WTC11 (cell line): ENCODE results near the gene BBOX1. TPM values are rescaled to one million over a fixed set of nuclear protein-coding genes. Genes with fewer than 3 reads are reported as not detected.

Experiments used
- ATAC-seq: fragments of 200-7000 bp; cut with Tn5 transposase; 2 replicates; pipeline ENCODE4 v1.10.0; 2021; ENCODE audit warnings: mild to moderate bottlenecking, moderate library complexity
- CTCF ChIA-PET: fragments of 300-600 bp; sonication (Branson Sonifier 250); formaldehyde crosslinking; loops from one replicate; lab custom pipeline; 2021; ENCODE audit warnings: antibody characterized with exemption; lab: Charles Lee
- POLR2A ChIA-PET: fragments of 350-600 bp; sonication (Branson Sonifier 250); formaldehyde crosslinking; loops from one replicate; lab custom pipeline; 2021; ENCODE audit warnings: antibody characterized with exemption; lab: Charles Lee
- DNase-seq: peaks from one replicate; pipeline ENCODE4 v3.0.0; 2021; ENCODE audit warnings: low spot score
- H3K27ac Mint-ChIP-seq: 2 replicates; pipeline ENCODE4 v1.8.0; 2021; ENCODE audit warnings: mixed read lengths
- H3K27me3 Mint-ChIP-seq: 2 replicates; pipeline ENCODE4 v1.8.0; 2021; ENCODE audit warnings: low read depth, mild to moderate bottlenecking, moderate library complexity, mixed read lengths
- H3K36me3 Mint-ChIP-seq: 2 replicates; pipeline ENCODE4 v1.8.0; 2021; ENCODE audit warnings: mixed read lengths
- H3K4me1 Mint-ChIP-seq: 2 replicates; pipeline ENCODE4 v1.8.0; 2022; ENCODE audit warnings: mixed read lengths
- H3K4me3 Mint-ChIP-seq: 2 replicates; pipeline ENCODE4 v1.8.0; 2021; ENCODE audit warnings: mild to moderate bottlenecking, moderate library complexity, mixed read lengths
- H3K9me3 Mint-ChIP-seq: 2 replicates; pipeline ENCODE4 v1.8.0; 2021; ENCODE audit warnings: mixed read lengths
- CDX4 ChIP-seq: fragments of 250-450 bp; sonication (Bioruptor Pico); IDR thresholded peaks from 2 replicates; pipeline ENCODE4 v1.9.0; 2021; ENCODE audit warnings: moderate library complexity, mild to moderate bottlenecking, inconsistent platforms, borderline replicate concordance
- ELF4 ChIP-seq: sonication (generic); formaldehyde crosslinking; IDR thresholded peaks from 2 replicates; pipeline ENCODE4 v1.8.1; 2022; ENCODE audit warnings: low read depth, mild to moderate bottlenecking, moderate library complexity, missing genetic modification reagents
- ESRRA ChIP-seq: sonication (generic); formaldehyde crosslinking; IDR thresholded peaks from 2 replicates; pipeline ENCODE4 v1.8.1; 2022; ENCODE audit warnings: mild to moderate bottlenecking, missing genetic modification reagents, borderline replicate concordance
- ETV6 ChIP-seq: sonication (generic); formaldehyde crosslinking; IDR thresholded peaks from 2 replicates; pipeline ENCODE4 v1.8.1; 2022; ENCODE audit warnings: mild to moderate bottlenecking, missing genetic modification reagents
- FOXJ3 ChIP-seq: sonication (generic); formaldehyde crosslinking; IDR thresholded peaks from 2 replicates; pipeline ENCODE4 v1.9.0; 2021; ENCODE audit warnings: missing genetic modification reagents, mild to moderate bottlenecking, borderline replicate concordance
- GABPB1 ChIP-seq: sonication (generic); formaldehyde crosslinking; IDR thresholded peaks from 2 replicates; pipeline ENCODE4 v1.8.1; 2023; ENCODE audit warnings: mild to moderate bottlenecking, missing genetic modification reagents
- GRHL2 ChIP-seq: fragments of 250-450 bp; sonication (Bioruptor Pico); IDR thresholded peaks from 2 replicates; pipeline ENCODE4 v1.8.0; 2022; ENCODE audit warnings: mild to moderate bottlenecking, moderate library complexity; ENCODE audit not compliant: insufficient replicate concordance, severe bottlenecking
- JUN ChIP-seq: sonication (generic); formaldehyde crosslinking; IDR thresholded peaks from 2 replicates; pipeline ENCODE4 v1.8.0; 2023; ENCODE audit warnings: mild to moderate bottlenecking, missing genetic modification reagents
- MLX ChIP-seq: sonication (generic); formaldehyde crosslinking; IDR thresholded peaks from 2 replicates; pipeline ENCODE4 v1.8.1; 2023; ENCODE audit warnings: mild to moderate bottlenecking, missing genetic modification reagents, moderate library complexity
- MXD4 ChIP-seq: fragments of 250-450 bp; sonication (Bioruptor Pico); IDR thresholded peaks from 2 replicates; pipeline ENCODE4 v1.8.0; 2021; ENCODE audit warnings: mild to moderate bottlenecking, moderate library complexity, borderline replicate concordance
- NR2C2 ChIP-seq: sonication (generic); formaldehyde crosslinking; IDR thresholded peaks from 2 replicates; pipeline ENCODE4 v1.8.0; 2022; ENCODE audit warnings: mild to moderate bottlenecking, missing genetic modification reagents
- NR3C1 ChIP-seq: sonication (generic); formaldehyde crosslinking; conservative IDR thresholded peaks from 2 replicates; pipeline ENCODE4 v1.8.1; 2023; ENCODE audit warnings: low read depth, mild to moderate bottlenecking, missing genetic modification reagents
- SP1 ChIP-seq: sonication (generic); formaldehyde crosslinking; conservative IDR thresholded peaks from 2 replicates; pipeline ENCODE4 v1.8.1; 2022; ENCODE audit warnings: missing genetic modification reagents
- TEAD4 ChIP-seq: sonication (generic); formaldehyde crosslinking; IDR thresholded peaks from 2 replicates; pipeline ENCODE4 v1.8.0; 2022; ENCODE audit warnings: mild to moderate bottlenecking, missing genetic modification reagents
- TP53 ChIP-seq: sonication (generic); formaldehyde crosslinking; IDR thresholded peaks from 2 replicates; pipeline ENCODE4 v1.8.1; 2023; ENCODE audit warnings: mild to moderate bottlenecking, missing genetic modification reagents
- ZNF219 ChIP-seq: sonication (generic); formaldehyde crosslinking; IDR thresholded peaks from 2 replicates; pipeline ENCODE4 v1.8.0; 2023; ENCODE audit warnings: missing genetic modification reagents, mild to moderate bottlenecking, borderline replicate concordance
- ZNF232 ChIP-seq: sonication (generic); formaldehyde crosslinking; IDR thresholded peaks from 2 replicates; pipeline ENCODE4 v1.8.0; 2022; ENCODE audit warnings: mild to moderate bottlenecking, missing genetic modification reagents
- ZNF263 ChIP-seq: sonication (generic); formaldehyde crosslinking; IDR thresholded peaks from 2 replicates; pipeline ENCODE4 v1.8.1; 2022; ENCODE audit warnings: low read depth, mild to moderate bottlenecking, moderate library complexity, missing genetic modification reagents
- ZNF317 ChIP-seq: sonication (generic); formaldehyde crosslinking; IDR thresholded peaks from 2 replicates; pipeline ENCODE4 v1.8.1; 2023; ENCODE audit warnings: low read depth, mild to moderate bottlenecking, moderate library complexity, missing genetic modification reagents, borderline replicate concordance
- ZNF423 ChIP-seq: fragments of 250-450 bp; sonication (Bioruptor Pico); IDR thresholded peaks from 2 replicates; pipeline ENCODE4 v2.1.2; 2022; ENCODE audit warnings: mild to moderate bottlenecking, moderate library complexity
- ZNF671 ChIP-seq: fragments of 250-450 bp; sonication (Bioruptor Pico); IDR thresholded peaks from 2 replicates; pipeline ENCODE4 v1.8.0; 2021; ENCODE audit warnings: mild to moderate bottlenecking
- total RNA-seq: library from RNA; stranded (reverse); gene quantifications from 3 replicates; pipeline ENCODE4 v1.2.3, GENCODE V29; 2021
- TF ChIP-seq, protein P1 (sequence below): sonication (generic); formaldehyde crosslinking; conservative IDR thresholded peaks from 2 replicates; pipeline ENCODE4 v1.8.1; 2023; ENCODE audit warnings: mild to moderate bottlenecking, low read depth, missing genetic modification reagents, moderate library complexity
- TF ChIP-seq, protein P2 (sequence below): fragments of 250-450 bp; sonication (Bioruptor Pico); conservative IDR thresholded peaks from 2 replicates; pipeline ENCODE4 v1.9.0; 2021; ENCODE audit warnings: mild to moderate bottlenecking
- TF ChIP-seq, protein P3 (sequence below): sonication (generic); formaldehyde crosslinking; IDR thresholded peaks from 2 replicates; pipeline ENCODE4 v1.8.1; 2022; ENCODE audit warnings: low read depth, mild to moderate bottlenecking, moderate library complexity, missing genetic modification reagents, borderline replicate concordance
- TF ChIP-seq, protein P4 (sequence below): fragments of 250-450 bp; sonication (Bioruptor Pico); IDR thresholded peaks from 2 replicates; pipeline ENCODE4 v2.1.2; 2022; ENCODE audit warnings: mild to moderate bottlenecking, moderate library complexity
- TF ChIP-seq, protein P5 (sequence below): fragments of 200-600 bp; IDR thresholded peaks from 2 replicates; pipeline ENCODE4 v1.8.0; 2022; ENCODE audit warnings: antibody characterized with exemption

Gene BBOX1
- total RNA-seq, 1 experiment from 2014 or later: not detected

- ChIA-PET POLR2A (no interaction called here), CTCF (no interaction called here)
- H3K27ac Mint-ChIP-seq: no peak overlapping the region
- H3K9me3 Mint-ChIP-seq: peaks cover 38% of the 10 kb centered on the region
- no peak for DNase-seq
- H3K4me3 Mint-ChIP-seq: no peak overlapping the region
- TF ChIP-seq, protein P1, sequence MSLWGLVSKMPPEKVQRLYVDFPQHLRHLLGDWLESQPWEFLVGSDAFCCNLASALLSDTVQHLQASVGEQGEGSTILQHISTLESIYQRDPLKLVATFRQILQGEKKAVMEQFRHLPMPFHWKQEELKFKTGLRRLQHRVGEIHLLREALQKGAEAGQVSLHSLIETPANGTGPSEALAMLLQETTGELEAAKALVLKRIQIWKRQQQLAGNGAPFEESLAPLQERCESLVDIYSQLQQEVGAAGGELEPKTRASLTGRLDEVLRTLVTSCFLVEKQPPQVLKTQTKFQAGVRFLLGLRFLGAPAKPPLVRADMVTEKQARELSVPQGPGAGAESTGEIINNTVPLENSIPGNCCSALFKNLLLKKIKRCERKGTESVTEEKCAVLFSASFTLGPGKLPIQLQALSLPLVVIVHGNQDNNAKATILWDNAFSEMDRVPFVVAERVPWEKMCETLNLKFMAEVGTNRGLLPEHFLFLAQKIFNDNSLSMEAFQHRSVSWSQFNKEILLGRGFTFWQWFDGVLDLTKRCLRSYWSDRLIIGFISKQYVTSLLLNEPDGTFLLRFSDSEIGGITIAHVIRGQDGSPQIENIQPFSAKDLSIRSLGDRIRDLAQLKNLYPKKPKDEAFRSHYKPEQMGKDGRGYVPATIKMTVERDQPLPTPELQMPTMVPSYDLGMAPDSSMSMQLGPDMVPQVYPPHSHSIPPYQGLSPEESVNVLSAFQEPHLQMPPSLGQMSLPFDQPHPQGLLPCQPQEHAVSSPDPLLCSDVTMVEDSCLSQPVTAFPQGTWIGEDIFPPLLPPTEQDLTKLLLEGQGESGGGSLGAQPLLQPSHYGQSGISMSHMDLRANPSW (CRISPR knock-in tag): no peak
- no peak for TF ChIP-seq GABPB1 (CRISPR knock-in tag)
- no peak for TF ChIP-seq ZNF263 (CRISPR knock-in tag)
- no peak for TF ChIP-seq FOXJ3 (CRISPR knock-in tag)
- TF ChIP-seq ZNF219: no peak
- TF ChIP-seq ZNF232: no peak
- no peak for TF ChIP-seq MLX (CRISPR knock-in tag)
- TF ChIP-seq, protein P2, sequence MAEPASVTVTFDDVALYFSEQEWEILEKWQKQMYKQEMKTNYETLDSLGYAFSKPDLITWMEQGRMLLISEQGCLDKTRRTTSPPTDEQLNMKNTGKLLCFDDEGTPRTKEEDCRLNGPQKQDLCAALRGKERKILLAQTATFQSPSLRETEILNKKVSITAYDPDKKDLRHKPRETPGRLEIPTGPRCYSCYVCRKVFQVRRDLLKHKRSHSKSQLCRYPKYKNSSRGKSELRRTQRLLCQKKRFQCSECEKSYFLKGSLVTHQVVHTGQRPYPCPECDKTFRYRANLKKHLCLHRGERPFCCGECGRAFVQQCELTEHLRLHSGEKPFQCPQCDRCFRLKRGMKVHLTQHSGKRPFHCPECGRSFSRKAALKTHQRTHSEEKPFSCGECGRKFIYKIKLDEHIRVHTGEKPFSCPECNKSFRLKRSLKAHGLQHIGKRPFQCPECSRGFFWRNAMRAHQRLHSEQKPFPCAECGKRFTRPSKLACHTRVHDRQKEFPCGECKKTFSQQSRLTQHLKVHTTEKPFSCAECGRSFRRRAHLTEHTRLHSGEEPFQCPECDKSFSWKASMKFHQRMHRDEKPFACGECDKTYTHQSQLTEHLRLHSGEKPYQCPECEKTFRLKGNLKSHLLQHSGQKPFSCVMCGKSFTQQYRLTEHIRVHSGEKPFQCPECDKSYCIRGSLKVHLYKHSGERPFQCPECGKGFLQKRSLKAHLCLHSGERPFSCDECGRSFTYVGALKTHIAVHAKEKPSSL: no peak
- no peak for TF ChIP-seq SP1 (CRISPR knock-in tag)
- no peak for TF ChIP-seq NR3C1 (CRISPR knock-in tag)
- no peak for TF ChIP-seq ELF4
- no peak for TF ChIP-seq ZNF423 (CRISPR knock-in tag)
- no peak for TF ChIP-seq CDX4
- no peak for TF ChIP-seq ESRRA (CRISPR knock-in tag)
- no peak for TF ChIP-seq GRHL2 (CRISPR knock-in tag)
- TF ChIP-seq, all 79 proteins: peak for 0
- Mint-ChIP-seq H3K4me1 (peaks cover 19% of the 10 kb centered on the region), H3K27me3 (peaks cover 5% of the 10 kb centered on the region; the same call in 1 of the 2 replicates), H3K36me3 (peaks cover 21% of the 10 kb centered on the region)
- ATAC-seq: no peak
Observed at GRCh38 chr11:27094120-27094519, 53.5 kb downstream of the BBOX1 start.

- H3K4me3 Mint-ChIP-seq: no peak overlapping the region
- H3K9me3 Mint-ChIP-seq: peaks cover 29% of the 10 kb centered on the region
- ATAC-seq: no peak
- peaks cover 15% of the 10 kb centered on the region for H3K36me3 Mint-ChIP-seq
- no peak for TF ChIP-seq JUN (CRISPR knock-in tag)
- TF ChIP-seq ZNF317: no peak
- no peak for TF ChIP-seq MLX (CRISPR knock-in tag)
- TF ChIP-seq TEAD4 (CRISPR knock-in tag): no peak
- no peak for TF ChIP-seq ZNF671 (CRISPR knock-in tag)
- TF ChIP-seq, protein P3, sequence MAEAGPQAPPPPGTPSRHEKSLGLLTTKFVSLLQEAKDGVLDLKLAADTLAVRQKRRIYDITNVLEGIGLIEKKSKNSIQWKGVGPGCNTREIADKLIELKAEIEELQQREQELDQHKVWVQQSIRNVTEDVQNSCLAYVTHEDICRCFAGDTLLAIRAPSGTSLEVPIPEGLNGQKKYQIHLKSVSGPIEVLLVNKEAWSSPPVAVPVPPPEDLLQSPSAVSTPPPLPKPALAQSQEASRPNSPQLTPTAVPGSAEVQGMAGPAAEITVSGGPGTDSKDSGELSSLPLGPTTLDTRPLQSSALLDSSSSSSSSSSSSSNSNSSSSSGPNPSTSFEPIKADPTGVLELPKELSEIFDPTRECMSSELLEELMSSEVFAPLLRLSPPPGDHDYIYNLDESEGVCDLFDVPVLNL: no peak
- no peak for TF ChIP-seq NR2C2 (CRISPR knock-in tag)
- TF ChIP-seq MXD4 (CRISPR knock-in tag): no peak
- no peak for TF ChIP-seq ZNF232
- no peak for TF ChIP-seq ETV6 (CRISPR knock-in tag)
- TF ChIP-seq, protein P4, sequence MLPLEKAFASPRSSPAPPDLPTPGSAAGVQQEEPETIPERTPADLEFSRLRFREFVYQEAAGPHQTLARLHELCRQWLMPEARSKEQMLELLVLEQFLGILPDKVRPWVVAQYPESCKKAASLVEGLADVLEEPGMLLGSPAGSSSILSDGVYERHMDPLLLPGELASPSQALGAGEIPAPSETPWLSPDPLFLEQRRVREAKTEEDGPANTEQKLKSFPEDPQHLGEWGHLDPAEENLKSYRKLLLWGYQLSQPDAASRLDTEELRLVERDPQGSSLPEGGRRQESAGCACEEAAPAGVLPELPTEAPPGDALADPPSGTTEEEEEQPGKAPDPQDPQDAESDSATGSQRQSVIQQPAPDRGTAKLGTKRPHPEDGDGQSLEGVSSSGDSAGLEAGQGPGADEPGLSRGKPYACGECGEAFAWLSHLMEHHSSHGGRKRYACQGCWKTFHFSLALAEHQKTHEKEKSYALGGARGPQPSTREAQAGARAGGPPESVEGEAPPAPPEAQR (CRISPR knock-in tag): no peak
- TF ChIP-seq TP53 (CRISPR knock-in tag): no peak
- TF ChIP-seq, protein P5, sequence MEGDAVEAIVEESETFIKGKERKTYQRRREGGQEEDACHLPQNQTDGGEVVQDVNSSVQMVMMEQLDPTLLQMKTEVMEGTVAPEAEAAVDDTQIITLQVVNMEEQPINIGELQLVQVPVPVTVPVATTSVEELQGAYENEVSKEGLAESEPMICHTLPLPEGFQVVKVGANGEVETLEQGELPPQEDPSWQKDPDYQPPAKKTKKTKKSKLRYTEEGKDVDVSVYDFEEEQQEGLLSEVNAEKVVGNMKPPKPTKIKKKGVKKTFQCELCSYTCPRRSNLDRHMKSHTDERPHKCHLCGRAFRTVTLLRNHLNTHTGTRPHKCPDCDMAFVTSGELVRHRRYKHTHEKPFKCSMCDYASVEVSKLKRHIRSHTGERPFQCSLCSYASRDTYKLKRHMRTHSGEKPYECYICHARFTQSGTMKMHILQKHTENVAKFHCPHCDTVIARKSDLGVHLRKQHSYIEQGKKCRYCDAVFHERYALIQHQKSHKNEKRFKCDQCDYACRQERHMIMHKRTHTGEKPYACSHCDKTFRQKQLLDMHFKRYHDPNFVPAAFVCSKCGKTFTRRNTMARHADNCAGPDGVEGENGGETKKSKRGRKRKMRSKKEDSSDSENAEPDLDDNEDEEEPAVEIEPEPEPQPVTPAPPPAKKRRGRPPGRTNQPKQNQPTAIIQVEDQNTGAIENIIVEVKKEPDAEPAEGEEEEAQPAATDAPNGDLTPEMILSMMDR: no peak
- H3K4me1 Mint-ChIP-seq: peaks cover 19% of the 10 kb centered on the region
- peaks cover 3% of the 10 kb centered on the region; the same call in 1 of the 2 replicates for H3K27me3 Mint-ChIP-seq
- CTCF ChIA-PET: no interaction called here
- POLR2A ChIA-PET: no interaction called here
- DNase-seq: no peak
- no peak overlapping the region for H3K27ac Mint-ChIP-seq
Observed at GRCh38 chr11:27095059-27095458, 54.4 kb downstream of the BBOX1 start.
